ENCODE results near the gene SERPIND1. TPM values are rescaled to one million over a fixed set of nuclear protein-coding genes. Genes with fewer than 3 reads are reported as not detected.
A peak's percentile ranks its signal among the peaks of the same experiment; 100 is the strongest.

The SERPIND1 gene
- total and polyA plus RNA-seq, 10 of the 15 experiments (the other 5 are each of a cell fraction or from before 2014, with no cell fraction given), result 0.08 to 0.85 (median 0.38) TPM; not detected in 1

- Histone ChIP-seq H3K4me3 (no peak overlapping the region), H3K79me2 (ENCODE audit: control insufficient read depth, insufficient read depth, low read length) (no peaks in the 10 kb centered on the region), H4K20me1 (ENCODE audit: control insufficient read depth, insufficient read depth) (no peaks in the 10 kb centered on the region), H3K4me2 (ENCODE audit: control insufficient read depth, insufficient read depth) (no peak overlapping the region), H3K9me3 (replicated peaks; ENCODE audit: control insufficient read depth, insufficient read depth, low read length) (no peaks in the 10 kb centered on the region), H3K9ac (ENCODE audit: control insufficient read depth, insufficient read depth, low read length) (no peak overlapping the region), H3K36me3 (ENCODE audit: control insufficient read depth in 2 of 2, insufficient read depth in 2 of 2, low read length in 1 of 2) (no peaks in the 10 kb centered on the region; a peak in 1 of 4 replicates), H2AFZ (ENCODE audit: control insufficient read depth, low read depth, low read length) (no peak overlapping the region), H3K27ac (ENCODE audit: control insufficient read depth, insufficient read depth) (no peak overlapping the region), H3K27me3 (replicated peaks in 1 of 2; ENCODE audit: control insufficient read depth in 2 of 2, insufficient read depth in 2 of 2, low read length in 1 of 2) (no peaks in the 10 kb centered on the region), H3K4me1 (ENCODE audit: control insufficient read depth, insufficient read depth, low read length) (no peaks in the 10 kb centered on the region)
- SMC1A ChIA-PET (ENCODE audit: uncharacterized antibody, unreplicated experiment), result no interaction called here
- RAD21 ChIA-PET (ENCODE audit: unreplicated experiment), result no interaction called here
- CTCF ChIA-PET, result interaction anchor here (1.8 to 3.1 kb wide), 2 partner anchors 8 to 12 kb away, joined by 6 to 21 read pairs; no protein-coding TSS in a partner anchor
- POLR2A ChIA-PET, result interaction anchor here (0.7 kb wide), 1 partner anchor 41 kb away, joined by 3 read pairs; no protein-coding TSS in a partner anchor
- no peak for DNase-seq (ENCODE audit: low read depth, low spot score)
- TF ChIP-seq FOS (IDR thresholded peaks at IDR 0.05; ENCODE audit: borderline replicate concordance, extremely low read depth, insufficient read length) (no peak), YY1 (IDR thresholded peaks at IDR 0.05; ENCODE audit: low read depth, low read length) (no peak), SIN3A (IDR thresholded peaks at IDR 0.05; ENCODE audit: low read depth, low read length) (no peak), CTCF (IDR thresholded peaks at IDR 0.05 in 2 of 3, conservative IDR thresholded peaks at IDR 0.05 in 1 of 3; ENCODE audit: control insufficient read depth in 2 of 3, extremely low read depth in 1 of 3, insufficient read depth in 1 of 3, low read depth in 3 of 3, low read length in 3 of 3) (0 out of 6 replicates have a peak, but pooled peaks of 1 of the 3 experiments have one; percentile 20), CBX3 (IDR thresholded peaks at IDR 0.05; ENCODE audit: borderline replicate concordance, low read depth) (no peak), CREB1 (IDR thresholded peaks at IDR 0.05; ENCODE audit: low read depth) (no peak)
- intact Hi-C loops (cut with micrococcal nuclease; ENCODE audit: unreplicated experiment), result no loop called here
- FAIRE-seq, result no peak
- 0 out of 3 replicates have a peak, but pooled peaks have one; percentile 35 for ATAC-seq
- in situ Hi-C loops (cut with MboI), result no loop called here
- 97% methylated on average over 9 of the region's 9 CpGs for WGBS (ENCODE audit: insufficient coverage, insufficient replicate concordance, low lambda C conversion rate, missing lambda C conversion rate)
- BruUV-seq (replicated peaks), result no TSS peak
Observed at GRCh38 chr22:20771918-20772625, 1.8 kb upstream of the SERPIND1 start.

Data from GM12878 (cell line).